HG03159 (cell line): ENCODE results near the gene ATXN7.
A peak's percentile ranks its signal among the peaks of the same experiment; 100 is the strongest.

Experiments used
- ATAC-seq: cut with Tn5 transposase; IDR thresholded peaks from one replicate; pipeline ENCODE4 v1.9.1; 2021; ENCODE audit warnings: mild to moderate bottlenecking, moderate library complexity; ENCODE audit not compliant: unreplicated experiment

The ATXN7 gene

GRCh38 chr3:63905731-63906620, 42.3 kb downstream of the ATXN7 start:
- no peak for ATAC-seq

DNA sequence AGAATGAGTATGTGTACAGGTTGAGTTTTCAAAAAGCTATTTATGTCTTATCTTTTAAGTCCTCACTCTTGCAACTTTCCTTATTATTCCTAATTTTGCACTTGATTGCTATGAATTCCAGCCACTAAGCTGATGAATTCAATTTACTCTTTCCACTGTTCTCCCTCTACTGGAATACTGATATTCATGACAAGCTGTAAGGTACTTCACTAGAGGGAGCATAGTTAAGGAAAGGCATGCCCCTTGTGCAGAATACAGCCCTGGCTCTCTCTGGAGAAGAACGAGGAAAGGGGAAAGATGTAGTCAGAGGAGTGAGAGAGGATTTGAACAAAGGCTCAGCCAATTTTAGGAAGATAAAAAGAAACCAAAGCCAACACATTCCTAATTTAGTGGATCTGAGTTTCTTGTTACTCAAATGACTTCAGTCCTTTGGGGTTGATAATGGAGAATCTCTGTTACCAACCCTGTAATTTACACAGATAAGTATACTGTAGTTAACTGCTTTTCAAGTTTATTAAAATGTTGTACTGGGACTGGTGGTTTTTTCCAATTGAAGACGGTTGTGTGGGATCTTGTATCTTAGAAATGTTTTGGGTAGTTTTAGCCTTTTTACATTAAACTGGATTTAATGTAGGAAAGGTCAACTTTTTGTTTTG, 44.5 kb downstream of the ATXN7 start:
- no peak for ATAC-seq

DNA sequence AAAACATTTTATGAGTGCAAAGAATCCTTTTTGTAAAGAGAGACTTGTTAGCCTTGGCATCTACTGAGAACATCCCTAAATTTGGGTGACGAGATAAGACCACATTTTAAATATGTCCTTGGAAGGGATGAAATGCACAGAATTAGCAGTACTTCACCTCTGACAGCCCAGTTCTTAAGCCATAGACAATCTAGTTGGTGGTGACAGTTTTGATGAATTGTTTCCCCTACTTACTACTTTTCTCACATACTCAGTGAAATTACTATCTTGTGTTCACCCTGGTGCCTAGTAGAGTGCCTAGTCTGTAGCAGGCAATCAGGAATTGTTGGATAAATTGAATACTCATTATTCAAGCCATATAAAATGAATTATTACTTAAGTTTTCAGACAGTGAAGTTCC, 45.1 kb downstream of the ATXN7 start:
- ATAC-seq = no peak

GRCh38 chr3:63909431-63909830, 45.8 kb downstream of the ATXN7 start:
- no peak for ATAC-seq

GRCh38 chr3:63910001-63910400, 46.3 kb downstream of the ATXN7 start:
- no peak for ATAC-seq

GRCh38 chr3:63910891-63911290, 47.2 kb downstream of the ATXN7 start:
- no peak for ATAC-seq

GRCh38 chr3:63911509-63911872, 47.8 kb downstream of the ATXN7 start:
- peak; percentile 23 for ATAC-seq

DNA sequence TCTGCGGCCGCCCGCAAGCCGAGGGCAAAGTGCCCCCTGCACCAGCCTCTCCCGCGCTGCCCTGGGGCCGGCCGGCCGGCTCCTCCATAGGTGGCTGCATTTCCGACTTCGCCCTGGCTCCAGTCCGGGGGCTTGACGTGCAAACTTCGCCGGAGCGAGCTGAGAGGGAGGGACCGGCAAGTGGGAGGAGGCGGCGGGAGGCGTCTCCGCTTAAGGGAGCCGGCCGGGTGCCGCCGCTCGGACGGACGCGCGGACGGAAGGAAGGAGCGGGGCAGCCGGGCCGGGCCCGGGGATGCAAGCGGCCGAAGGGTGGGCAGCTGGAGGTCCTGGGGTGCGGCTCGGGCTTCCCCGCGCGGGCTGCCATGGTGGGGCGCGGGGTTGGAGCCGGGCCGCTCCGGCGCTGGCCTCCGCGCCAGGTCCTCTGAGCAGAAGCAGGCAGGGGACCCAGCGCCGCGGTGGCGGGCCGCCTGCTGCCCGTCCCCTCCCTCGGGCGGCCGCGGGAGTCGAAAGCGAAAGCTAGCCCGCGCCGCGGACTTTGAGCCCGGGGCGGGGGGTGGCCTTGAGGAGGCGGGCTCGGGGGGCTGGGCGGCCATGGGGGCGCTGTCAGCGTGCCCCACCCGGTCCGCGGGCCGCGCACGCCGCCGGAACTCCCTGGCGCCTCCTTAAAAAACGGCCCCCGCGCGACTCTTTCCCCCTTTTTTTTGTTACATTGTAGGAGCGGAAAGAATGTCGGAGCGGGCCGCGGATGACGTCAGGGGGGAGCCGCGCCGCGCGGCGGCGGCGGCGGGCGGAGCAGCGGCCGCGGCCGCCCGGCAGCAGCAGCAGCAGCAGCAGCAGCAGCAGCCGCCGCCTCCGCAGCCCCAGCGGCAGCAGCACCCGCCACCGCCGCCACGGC, 48.5 kb downstream of the ATXN7 start, which contains the start of gene SCAANT1:
Gene SCAANT1, minus strand, starts transcription at position 511 of the 895 bp plus-strand sequence.
- ATAC-seq = peak; percentile 79

DNA sequence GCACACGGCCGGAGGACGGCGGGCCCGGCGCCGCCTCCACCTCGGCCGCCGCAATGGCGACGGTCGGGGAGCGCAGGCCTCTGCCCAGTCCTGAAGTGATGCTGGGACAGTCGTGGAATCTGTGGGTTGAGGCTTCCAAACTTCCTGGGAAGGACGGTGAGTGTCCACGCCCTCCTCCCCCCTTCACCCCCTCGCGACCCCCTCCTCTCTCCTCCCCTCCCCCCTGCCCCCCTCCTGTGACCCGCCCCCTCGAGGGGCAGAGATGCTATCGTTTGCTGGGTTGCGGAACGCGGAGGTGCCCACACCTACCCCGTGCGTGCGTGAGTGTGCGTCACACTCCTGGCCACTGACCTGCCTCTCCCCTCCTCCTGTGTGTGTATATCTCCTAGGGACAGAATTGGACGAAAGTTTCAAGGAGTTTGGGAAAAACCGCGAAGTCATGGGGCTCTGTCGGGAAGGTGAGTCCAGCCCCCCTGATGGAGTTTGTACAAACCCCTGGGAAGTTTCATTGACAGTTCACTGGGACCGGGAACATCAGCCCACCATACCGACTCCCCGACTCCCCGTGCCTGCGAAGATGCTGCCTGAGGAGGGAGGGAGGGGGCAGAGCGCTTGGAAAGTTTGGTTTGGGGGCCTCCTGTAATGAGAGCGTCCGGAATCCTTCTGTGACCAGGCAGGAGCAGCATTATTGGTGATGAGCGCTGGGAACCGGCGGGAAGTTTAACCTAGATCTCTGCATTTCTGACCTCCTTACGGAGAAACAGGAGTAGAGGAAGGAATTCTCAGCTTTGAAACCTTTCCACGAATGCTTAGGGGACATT, 49.3 kb downstream of the ATXN7 start:
- peak; percentile 6 for ATAC-seq

- ATAC-seq = no peak
Observed at GRCh38 chr3:63914312-63914711, 50.6 kb downstream of the ATXN7 start.

DNA sequence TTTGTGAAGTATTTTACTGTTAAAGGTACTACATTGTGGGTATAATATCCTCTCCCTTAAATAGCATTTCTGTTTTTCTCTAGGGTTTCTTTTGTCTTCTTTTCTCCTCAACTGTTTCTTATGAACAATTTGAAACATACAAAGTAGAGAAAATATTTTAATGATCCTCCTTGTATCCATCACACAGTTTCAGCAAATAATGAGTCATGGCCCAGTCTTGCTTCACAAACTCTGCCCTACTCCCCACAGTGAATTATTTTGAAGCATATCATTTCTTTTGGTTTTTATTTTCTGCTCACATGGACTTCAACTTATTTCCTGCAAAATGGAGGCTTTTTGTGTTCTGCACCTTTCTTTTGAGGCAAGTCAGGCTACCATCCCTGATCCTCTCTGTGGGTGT, 54.7 kb downstream of the ATXN7 start:
- no peak for ATAC-seq

GRCh38 chr3:63920001-63920400, 56.3 kb downstream of the ATXN7 start:
- ATAC-seq = no peak

- ATAC-seq = peak; percentile 81
Observed at GRCh38 chr3:63921741-63922482, 58.2 kb downstream of the ATXN7 start.

- no peak for ATAC-seq
Observed at GRCh38 chr3:63922491-63923199, 59.0 kb downstream of the ATXN7 start.

GRCh38 chr3:63926309-63926708, 62.6 kb downstream of the ATXN7 start:
- ATAC-seq = no peak

DNA sequence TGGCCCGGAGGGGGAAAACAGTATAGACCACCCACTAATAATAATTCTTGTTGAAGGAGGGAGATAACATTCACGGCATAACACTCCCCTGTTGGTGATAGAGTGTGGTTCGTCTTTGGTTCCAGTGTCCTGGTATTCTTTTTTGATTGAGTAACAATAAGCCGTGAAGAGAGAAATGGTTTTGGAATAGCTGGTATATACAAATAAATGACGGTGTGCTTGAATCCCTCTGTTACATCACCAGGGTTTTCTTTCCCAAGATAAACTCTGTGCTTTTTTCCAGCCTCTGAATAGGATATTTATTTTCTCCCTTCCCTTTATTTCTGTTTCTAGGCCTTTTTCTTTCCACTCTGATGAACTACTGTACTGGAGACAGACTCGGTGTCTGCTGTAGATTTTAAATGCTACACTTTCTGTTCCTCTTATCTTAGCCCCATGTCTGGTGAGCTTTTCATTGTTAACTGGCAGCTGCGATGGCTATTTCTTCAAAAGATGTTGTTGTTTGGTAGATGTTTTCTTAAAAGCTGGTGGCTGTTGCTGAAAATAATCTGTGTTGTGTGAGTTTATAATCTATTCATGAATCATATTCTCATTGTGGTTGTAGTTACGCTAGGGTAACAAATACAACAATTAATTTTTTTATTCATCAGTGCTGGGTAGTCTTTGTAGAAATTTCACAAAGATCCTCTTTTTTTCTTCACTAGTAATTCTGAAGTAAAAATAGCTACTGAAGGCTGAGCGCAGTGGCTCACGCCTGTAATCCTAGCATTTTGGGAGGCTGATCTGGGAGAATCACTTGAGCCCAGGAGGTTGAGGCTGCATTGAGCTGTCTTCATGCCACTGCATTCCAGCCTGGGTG, 64.0 kb downstream of the ATXN7 start:
- ATAC-seq = peak; percentile 81

- ATAC-seq = no peak
Observed at GRCh38 chr3:63931290-63931689, 67.6 kb downstream of the ATXN7 start.
